KMS-11 (cell line): ENCODE measurements around the gene DGKK.

Experiments used
- H2AFZ ChIP-seq: fragments of 200-600 bp; sonication (generic); 2 replicates; pipeline ENCODE4 v1.6.1; 2016; ENCODE audit warnings: antibody characterized with exemption, mixed run types, low read depth
- H3K27ac ChIP-seq: fragments of 200-600 bp; sonication (generic); 2 replicates; pipeline ENCODE4 v1.6.1; 2016; ENCODE audit warnings: mild to moderate bottlenecking, mixed run types
- H3K27me3 ChIP-seq: fragments of 200-600 bp; sonication (generic); 2 replicates; pipeline ENCODE4 v1.6.1; 2017; ENCODE audit warnings: mild to moderate bottlenecking, low read depth, mixed run types, moderate library complexity; ENCODE audit not compliant: insufficient read depth
- H3K36me3 ChIP-seq: fragments of 200-600 bp; sonication (generic); 2 replicates; pipeline ENCODE4 v1.6.1; 2017; ENCODE audit warnings: mild to moderate bottlenecking, mixed run types; ENCODE audit not compliant: insufficient read depth
- H3K4me1 ChIP-seq: fragments of 200-600 bp; sonication (generic); 2 replicates; pipeline ENCODE4 v1.6.1; 2016; ENCODE audit warnings: mild to moderate bottlenecking, low read depth, mixed run types; ENCODE audit not compliant: poor library complexity, severe bottlenecking
- H3K4me2 ChIP-seq: fragments of 200-600 bp; sonication (generic); 2 replicates; pipeline ENCODE4 v1.7.0; 2016; ENCODE audit warnings: mild to moderate bottlenecking, mixed run types
- H3K4me3 ChIP-seq: fragments of 200-600 bp; sonication (generic); IDR thresholded peaks from 2 replicates; pipeline ENCODE4 v1.6.1; 2017; ENCODE audit warnings: low read depth, low read length, mixed read lengths; ENCODE audit not compliant: insufficient read depth
- H3K79me2 ChIP-seq: fragments of 200-600 bp; sonication (generic); 2 replicates; pipeline ENCODE4 v1.6.1; 2016; ENCODE audit warnings: low read depth, mixed run types; ENCODE audit not compliant: insufficient read depth
- H3K9ac ChIP-seq: fragments of 200-600 bp; sonication (generic); 2 replicates; pipeline ENCODE4 v1.6.1; 2016; ENCODE audit warnings: mild to moderate bottlenecking, mixed run types
- H4K20me1 ChIP-seq: fragments of 200-600 bp; sonication (generic); 2 replicates; pipeline ENCODE4 v1.6.1; 2016; ENCODE audit warnings: mild to moderate bottlenecking, mixed run types; ENCODE audit not compliant: insufficient read depth
- CTCF ChIP-seq: fragments of 200-600 bp; sonication (generic); conservative IDR thresholded peaks from 2 replicates; pipeline ENCODE4 v1.6.1; 2017; ENCODE audit warnings: low read depth, mild to moderate bottlenecking, antibody characterized with exemption, low read length, moderate library complexity, mixed read lengths

Gene DGKK

GRCh38 chrX:50431623-50432022 lies 39.0 kb downstream of the DGKK start:
- Histone ChIP-seq H3K9ac (no peak overlapping the region), H3K27ac (no peak overlapping the region), H2AFZ (no peak overlapping the region), H3K4me3 (no peak overlapping the region), H4K20me1 (no peaks in the 10 kb centered on the region), H3K27me3 (no peaks in the 10 kb centered on the region), H3K79me2 (no peaks in the 10 kb centered on the region), H3K4me1 (no peaks in the 10 kb centered on the region), H3K36me3 (no peaks in the 10 kb centered on the region), H3K4me2 (no peak overlapping the region)
- TF ChIP-seq CTCF = no peak

- Histone ChIP-seq H3K27me3 (no peaks in the 10 kb centered on the region), H3K36me3 (no peaks in the 10 kb centered on the region), H3K27ac (no peak overlapping the region), H3K79me2 (no peaks in the 10 kb centered on the region), H3K4me1 (no peaks in the 10 kb centered on the region), H4K20me1 (no peaks in the 10 kb centered on the region), H3K4me3 (no peak overlapping the region), H2AFZ (no peak overlapping the region), H3K4me2 (no peak overlapping the region), H3K9ac (no peak overlapping the region)
- no peak for TF ChIP-seq CTCF
Measured at GRCh38 chrX:50430917-50431575, 39.6 kb downstream of the DGKK start.

DNA sequence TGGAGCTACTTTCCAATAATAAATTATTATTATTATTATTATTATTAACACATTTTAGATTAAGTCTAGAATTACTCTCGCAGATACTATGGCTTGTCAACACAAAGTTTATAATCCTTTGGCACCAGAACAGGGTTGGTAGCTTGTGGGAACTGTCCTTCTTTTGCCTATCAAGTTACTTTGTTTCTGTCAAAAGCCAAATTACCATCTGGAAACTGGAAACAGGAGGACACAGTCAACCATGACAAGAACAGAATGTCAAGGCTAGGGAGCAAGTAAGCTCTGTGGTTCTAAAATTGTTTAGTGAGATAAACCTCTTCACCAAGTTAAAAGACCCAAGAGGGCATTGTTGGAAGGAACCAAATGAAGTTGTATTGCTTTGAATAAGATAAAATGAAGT lies 42.5 kb downstream of the DGKK start:
- H3K4me2 ChIP-seq = no peak overlapping the region
- H3K79me2 ChIP-seq = no peaks in the 10 kb centered on the region
- no peak overlapping the region for H3K9ac ChIP-seq

DNA sequence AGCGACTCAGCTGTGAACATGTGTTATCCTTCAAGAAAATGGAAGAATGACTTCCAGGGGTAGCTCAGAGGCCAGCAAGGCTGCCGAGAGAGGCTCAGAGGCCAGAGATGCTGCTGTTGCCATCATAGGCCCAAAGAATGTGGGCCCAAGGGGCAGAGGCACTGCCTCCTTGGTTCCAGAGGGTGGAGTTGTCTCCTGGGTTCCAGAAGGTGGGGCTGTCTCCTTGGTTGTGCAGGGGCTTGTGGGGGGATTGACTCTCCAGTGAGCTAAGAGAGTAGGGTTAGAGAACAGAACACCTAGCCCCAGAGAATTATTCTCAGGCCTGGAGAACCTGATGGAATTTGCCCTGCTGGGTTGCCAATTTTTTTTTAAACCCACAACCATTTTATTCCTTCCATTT lies 62.6 kb downstream of the DGKK start:
- Histone ChIP-seq H3K36me3 (no peaks in the 10 kb centered on the region), H3K4me1 (no peaks in the 10 kb centered on the region), H3K4me3 (no peak overlapping the region), H2AFZ (no peak overlapping the region), H4K20me1 (no peaks in the 10 kb centered on the region), H3K79me2 (no peaks in the 10 kb centered on the region), H3K27ac (no peak overlapping the region), H3K9ac (no peak overlapping the region), H3K4me2 (no peak overlapping the region), H3K27me3 (no peaks in the 10 kb centered on the region)
- no peak for TF ChIP-seq CTCF

More for the DNA sequence above, 42.5 kb downstream of the DGKK start:
- TF ChIP-seq CTCF = no peak
- H3K36me3 ChIP-seq = no peaks in the 10 kb centered on the region
- H3K4me3 ChIP-seq = no peak overlapping the region
- H3K27me3 ChIP-seq = no peaks in the 10 kb centered on the region
- no peaks in the 10 kb centered on the region for H4K20me1 ChIP-seq
- H2AFZ ChIP-seq = no peak overlapping the region
- H3K4me1 ChIP-seq = no peaks in the 10 kb centered on the region
- no peak overlapping the region for H3K27ac ChIP-seq
